ENCODE measurements around the gene NUDT4. TPM values are rescaled to one million over a fixed set of nuclear protein-coding genes. Genes with fewer than 3 reads are reported as not detected.
"Not testable (repeated sequence)": the region's sequence is repeated elsewhere in the genome, so short reads cannot be mapped to it uniquely, and the experiment has no call there.

Gene NUDT4
- total and polyA plus RNA-seq, 2 of the 4 experiments (the other 2 are of a cell fraction): 23.6 to 25.6 TPM

GRCh38 chr12:93432031-93432430, 54.3 kb downstream of the NUDT4 start:
- in situ Hi-C loops (cut with MboI; ENCODE audit: low sequenced_read_pairs); H3K18ac ChIP-seq (ENCODE audit: low read depth, low read length); intact Hi-C loops (cut with micrococcal nuclease); dilution Hi-C loops (cut with HindIII; ENCODE audit: low sequenced_read_pairs, unreplicated experiment); H2BK5ac ChIP-seq (ENCODE audit: low read depth, low read length, poor library complexity, severe bottlenecking); BruUV-seq (replicated peaks); H3K9me3 ChIP-seq (ENCODE audit: control insufficient read depth, insufficient read depth, low read length); ATAC-seq (ENCODE audit: low read depth); H3K4ac ChIP-seq (ENCODE audit: low read depth, low read length); H3K36me3 ChIP-seq (ENCODE audit: control insufficient read depth, insufficient read depth, low read length); DNase-seq; H3K9me1 ChIP-seq (ENCODE audit: insufficient read depth, low read length); H3K27ac ChIP-seq (ENCODE audit: insufficient read depth, low read length); H3K14ac ChIP-seq (replicated peaks; ENCODE audit: low read depth, low read length); H2AFZ ChIP-seq (replicated peaks; ENCODE audit: low read length, poor library complexity); H4K91ac ChIP-seq (ENCODE audit: insufficient read depth, low read depth, low read length); H2AK5ac ChIP-seq (ENCODE audit: low read depth, low read length); H4K8ac ChIP-seq (ENCODE audit: low read depth in 2 of 2, low read length in 2 of 2); H3K9ac ChIP-seq (ENCODE audit: low read depth, low read length); H3K56ac ChIP-seq (ENCODE audit: extremely low read depth, insufficient read depth, low read length); H3K27me3 ChIP-seq (ENCODE audit: control insufficient read depth, insufficient read depth, low read length); H2AK9ac ChIP-seq (replicated peaks; ENCODE audit: low read depth, low read length, poor library complexity); H2BK20ac ChIP-seq (ENCODE audit: low read depth, low read length); H3K4me2 ChIP-seq (ENCODE audit: low read depth, low read length); H4K5ac ChIP-seq (ENCODE audit: low read depth, low read length); H3K4me3 ChIP-seq (ENCODE audit: insufficient read depth, low read depth, low read length); POLR2A ChIA-PET (ENCODE audit: unreplicated experiment); CTCF ChIA-PET; H2BK120ac ChIP-seq (ENCODE audit: low read depth, low read length); H2BK15ac ChIP-seq (ENCODE audit: low read depth, low read length); H3K23ac ChIP-seq (ENCODE audit: low read depth, low read length): not testable (repeated sequence)
- WGBS, 2 experiments (ENCODE audit: extremely low coverage in 2 of 2, insufficient read length in 1 of 2): 80% methylated on average over 2 of the region's 6 CpGs; no CpG with 5 or more reads in 1 of the 2 experiments
- H3K4me1 ChIP-seq (ENCODE audit: control insufficient read depth, insufficient read depth, low read length): peaks cover 22% of the 10 kb centered on the region
- peaks cover 0 to 44% of the 10 kb centered on the region in 2 experiments; a peak in 2 of 4 replicates for H3K79me1 ChIP-seq (ENCODE audit: low read depth in 1 of 2, low read length in 2 of 2)
- peaks cover 92% of the 10 kb centered on the region for H4K20me1 ChIP-seq (ENCODE audit: insufficient read depth, low read length)

Data from IMR-90 (cell line).